WTC11 (cell line): ENCODE data around the gene CLIP3. TPM values are rescaled to one million over a fixed set of nuclear protein-coding genes. Genes with fewer than 3 reads are reported as not detected.

Experiments
- ATAC-seq: fragments of 200-7000 bp; cut with Tn5 transposase; 2 replicates; pipeline ENCODE4 v1.10.0; 2021; ENCODE audit warnings: mild to moderate bottlenecking, moderate library complexity
- Bru-seq: library from RNA; stranded (reverse); fragments of 400-500 nt; gene quantifications from one replicate; lab custom pipeline; 2021; lab: Mats Ljungman, UMichigan
- CTCF ChIA-PET: fragments of 300-600 bp; sonication (Branson Sonifier 250); formaldehyde crosslinking; loops from one replicate; lab custom pipeline; 2021; ENCODE audit warnings: antibody characterized with exemption; lab: Charles Lee
- POLR2A ChIA-PET: fragments of 350-600 bp; sonication (Branson Sonifier 250); formaldehyde crosslinking; loops from one replicate; lab custom pipeline; 2021; ENCODE audit warnings: antibody characterized with exemption; lab: Charles Lee
- DNase-seq: peaks from one replicate; pipeline ENCODE4 v3.0.0; 2021; ENCODE audit warnings: low spot score
- H3K27ac Mint-ChIP-seq: 2 replicates; pipeline ENCODE4 v1.8.0; 2021; ENCODE audit warnings: mixed read lengths
- H3K27me3 Mint-ChIP-seq: 2 replicates; pipeline ENCODE4 v1.8.0; 2021; ENCODE audit warnings: low read depth, mild to moderate bottlenecking, moderate library complexity, mixed read lengths
- H3K36me3 Mint-ChIP-seq: 2 replicates; pipeline ENCODE4 v1.8.0; 2021; ENCODE audit warnings: mixed read lengths
- H3K4me1 Mint-ChIP-seq: 2 replicates; pipeline ENCODE4 v1.8.0; 2022; ENCODE audit warnings: mixed read lengths
- H3K4me3 Mint-ChIP-seq: 2 replicates; pipeline ENCODE4 v1.8.0; 2021; ENCODE audit warnings: mild to moderate bottlenecking, moderate library complexity, mixed read lengths
- H3K9me3 Mint-ChIP-seq: 2 replicates; pipeline ENCODE4 v1.8.0; 2021; ENCODE audit warnings: mixed read lengths
- CREM ChIP-seq: sonication (generic); formaldehyde crosslinking; IDR thresholded peaks from 2 replicates; pipeline ENCODE4 v1.8.1; 2022; ENCODE audit warnings: mild to moderate bottlenecking, missing genetic modification reagents, moderate library complexity
- FOXK1 ChIP-seq: sonication (generic); formaldehyde crosslinking; IDR thresholded peaks from 2 replicates; pipeline ENCODE4 v1.8.0; 2022; ENCODE audit warnings: mild to moderate bottlenecking, moderate library complexity, missing genetic modification reagents
- JUN ChIP-seq: sonication (generic); formaldehyde crosslinking; IDR thresholded peaks from 2 replicates; pipeline ENCODE4 v1.8.0; 2023; ENCODE audit warnings: mild to moderate bottlenecking, missing genetic modification reagents
- MXD4 ChIP-seq: fragments of 250-450 bp; sonication (Bioruptor Pico); IDR thresholded peaks from 2 replicates; pipeline ENCODE4 v1.8.0; 2021; ENCODE audit warnings: mild to moderate bottlenecking, moderate library complexity, borderline replicate concordance
- NR1H2 ChIP-seq: sonication (generic); formaldehyde crosslinking; IDR thresholded peaks from 2 replicates; pipeline ENCODE4 v1.9.0; 2021; ENCODE audit warnings: mild to moderate bottlenecking, moderate library complexity, missing genetic modification reagents
- NR2C2 ChIP-seq: sonication (generic); formaldehyde crosslinking; IDR thresholded peaks from 2 replicates; pipeline ENCODE4 v1.8.0; 2022; ENCODE audit warnings: mild to moderate bottlenecking, missing genetic modification reagents
- SMAD3 ChIP-seq: sonication (generic); formaldehyde crosslinking; IDR thresholded peaks from 2 replicates; pipeline ENCODE4 v1.8.0; 2022; ENCODE audit warnings: missing genetic modification reagents, mild to moderate bottlenecking, borderline replicate concordance
- SP1 ChIP-seq: sonication (generic); formaldehyde crosslinking; conservative IDR thresholded peaks from 2 replicates; pipeline ENCODE4 v1.8.1; 2022; ENCODE audit warnings: missing genetic modification reagents
- TCF7 ChIP-seq: sonication (generic); formaldehyde crosslinking; IDR thresholded peaks from 2 replicates; pipeline ENCODE4 v1.8.0; 2022; ENCODE audit warnings: mild to moderate bottlenecking, low read depth, missing genetic modification reagents, moderate library complexity
- TEAD1 ChIP-seq: sonication (generic); formaldehyde crosslinking; IDR thresholded peaks from 2 replicates; pipeline ENCODE4 v1.8.0; 2022; ENCODE audit warnings: mild to moderate bottlenecking, missing genetic modification reagents
- TP53 ChIP-seq: sonication (generic); formaldehyde crosslinking; IDR thresholded peaks from 2 replicates; pipeline ENCODE4 v1.8.1; 2023; ENCODE audit warnings: mild to moderate bottlenecking, missing genetic modification reagents
- ZNF219 ChIP-seq: sonication (generic); formaldehyde crosslinking; IDR thresholded peaks from 2 replicates; pipeline ENCODE4 v1.8.0; 2023; ENCODE audit warnings: missing genetic modification reagents, mild to moderate bottlenecking, borderline replicate concordance
- ZNF263 ChIP-seq: sonication (generic); formaldehyde crosslinking; IDR thresholded peaks from 2 replicates; pipeline ENCODE4 v1.8.1; 2022; ENCODE audit warnings: low read depth, mild to moderate bottlenecking, moderate library complexity, missing genetic modification reagents
- ZNF423 ChIP-seq: fragments of 250-450 bp; sonication (Bioruptor Pico); IDR thresholded peaks from 2 replicates; pipeline ENCODE4 v2.1.2; 2022; ENCODE audit warnings: mild to moderate bottlenecking, moderate library complexity
- ZNF671 ChIP-seq: fragments of 250-450 bp; sonication (Bioruptor Pico); IDR thresholded peaks from 2 replicates; pipeline ENCODE4 v1.8.0; 2021; ENCODE audit warnings: mild to moderate bottlenecking
- long read RNA-seq, 3 experiments: library from RNA in 1 of 3; library from capped mRNA in 1 of 3; library from polyadenylated mRNA in 1 of 3; unstranded in 2 of 3; stranded (forward) in 1 of 3; transcript quantifications; one replicate each; pipeline ENCODE4 v2.0.0, GENCODE V29; 2021
- total RNA-seq: library from RNA; stranded (reverse); gene quantifications from 3 replicates; pipeline ENCODE4 v1.2.3, GENCODE V29; 2021
- TF ChIP-seq, protein P1 (sequence below): sonication (generic); formaldehyde crosslinking; conservative IDR thresholded peaks from 2 replicates; pipeline ENCODE4 v1.8.1; 2023; ENCODE audit warnings: mild to moderate bottlenecking, low read depth, missing genetic modification reagents, moderate library complexity
- TF ChIP-seq, protein P2 (sequence below): sonication (generic); formaldehyde crosslinking; IDR thresholded peaks from 2 replicates; pipeline ENCODE4 v1.8.1; 2023; ENCODE audit warnings: mild to moderate bottlenecking, missing genetic modification reagents, borderline replicate concordance
- TF ChIP-seq, protein P3 (sequence below): fragments of 250-450 bp; sonication (Bioruptor Pico); IDR thresholded peaks from 2 replicates; pipeline ENCODE4 v1.9.0; 2021; ENCODE audit warnings: moderate library complexity, mild to moderate bottlenecking, inconsistent platforms, borderline replicate concordance
- TF ChIP-seq, protein P4 (sequence below): sonication (generic); formaldehyde crosslinking; IDR thresholded peaks from 2 replicates; pipeline ENCODE4 v1.8.0; 2023; ENCODE audit warnings: mild to moderate bottlenecking, missing genetic modification reagents
- TF ChIP-seq, protein P5 (sequence below): sonication (generic); formaldehyde crosslinking; IDR thresholded peaks from 2 replicates; pipeline ENCODE4 v1.8.1; 2023; ENCODE audit warnings: mild to moderate bottlenecking, missing genetic modification reagents, moderate library complexity

CLIP3 gene, protein sequence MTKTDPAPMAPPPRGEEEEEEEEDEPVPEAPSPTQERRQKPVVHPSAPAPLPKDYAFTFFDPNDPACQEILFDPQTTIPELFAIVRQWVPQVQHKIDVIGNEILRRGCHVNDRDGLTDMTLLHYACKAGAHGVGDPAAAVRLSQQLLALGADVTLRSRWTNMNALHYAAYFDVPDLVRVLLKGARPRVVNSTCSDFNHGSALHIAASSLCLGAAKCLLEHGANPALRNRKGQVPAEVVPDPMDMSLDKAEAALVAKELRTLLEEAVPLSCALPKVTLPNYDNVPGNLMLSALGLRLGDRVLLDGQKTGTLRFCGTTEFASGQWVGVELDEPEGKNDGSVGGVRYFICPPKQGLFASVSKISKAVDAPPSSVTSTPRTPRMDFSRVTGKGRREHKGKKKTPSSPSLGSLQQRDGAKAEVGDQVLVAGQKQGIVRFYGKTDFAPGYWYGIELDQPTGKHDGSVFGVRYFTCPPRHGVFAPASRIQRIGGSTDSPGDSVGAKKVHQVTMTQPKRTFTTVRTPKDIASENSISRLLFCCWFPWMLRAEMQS
- total RNA-seq: 16.2 to 19.4 TPM (median 17.9 TPM) in 3 replicates
- percentile 38 among the genes with signal in this experiment for Bru-seq, nascent RNA
- long read RNA-seq, experiment 1, transcript CLIP3-201 (14 exons, 3,370 nt): major isoform, 36 of 56 reads
- long read RNA-seq, experiment 1, transcript CLIP3-206 (13 exons, 2,080 nt): minor isoform, 8 of 56 reads
- long read RNA-seq, experiment 1, partial matches to known transcripts: 6 of 56 reads
- long read RNA-seq, experiment 1, other reads (novel, unspliced or antisense): 6 of 56 reads
- long read RNA-seq, experiment 2, transcript CLIP3-201 (14 exons, 3,370 nt): major isoform, 10 of 25 reads
- long read RNA-seq, experiment 2, partial matches to known transcripts: 4 of 25 reads
- long read RNA-seq, experiment 2, other reads (novel, unspliced or antisense): 10 of 25 reads
- long read RNA-seq, experiment 3, partial matches to known transcripts: 0 of 4 reads
- long read RNA-seq, experiment 3, other reads (novel, unspliced or antisense): 1 of 4 reads

DNA sequence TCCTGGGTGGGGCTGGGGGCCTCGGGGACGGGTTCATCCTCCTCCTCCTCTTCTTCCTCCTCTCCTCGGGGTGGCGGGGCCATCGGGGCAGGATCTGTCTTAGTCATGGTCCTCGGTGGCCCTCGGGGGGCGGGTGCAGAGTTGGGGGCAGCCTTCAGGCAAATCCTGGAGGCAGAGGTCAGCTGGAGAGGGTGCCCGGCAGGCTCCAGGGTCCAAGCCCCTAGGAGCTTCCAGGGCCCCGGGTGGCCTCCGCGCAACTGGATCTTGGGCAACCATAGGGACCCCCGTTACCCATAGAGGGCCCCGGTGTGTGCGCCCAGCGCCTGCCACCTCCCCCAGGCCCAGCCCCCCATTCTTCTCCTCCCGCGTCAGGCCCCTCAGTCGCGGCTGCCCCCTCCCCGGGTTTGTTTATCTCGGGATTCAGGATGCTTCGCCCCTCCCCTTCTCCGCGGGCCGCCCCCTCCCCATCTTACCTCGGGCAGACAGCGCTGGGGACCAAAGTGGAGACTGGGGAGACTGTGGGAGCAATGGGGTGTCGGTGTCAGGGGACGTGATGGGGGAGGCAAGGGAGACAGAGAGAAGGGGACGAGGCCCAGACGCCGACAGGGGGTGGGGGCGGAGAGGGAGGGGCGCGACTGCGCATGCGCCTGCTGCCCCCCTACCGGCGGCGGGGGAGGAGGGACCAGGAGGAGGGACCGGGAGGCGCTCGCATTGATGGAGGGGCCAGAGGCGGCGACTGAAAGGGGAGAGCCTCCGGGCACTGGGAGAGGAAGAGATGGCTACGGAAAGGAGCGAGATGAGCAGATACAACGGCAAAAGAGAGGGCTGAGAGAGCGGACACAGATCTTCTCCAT, at the start of gene CLIP3:
Gene CLIP3, minus strand, starts transcription at position 623 of the 854 bp plus-strand sequence. Its CDS starts 516 bp downstream, at position 107.
- TF ChIP-seq ZNF263 (CRISPR knock-in tag): peak; percentile 91
- TF ChIP-seq SP1: peak; percentile 38; the same call in 1 of the 2 replicates
- TF ChIP-seq TP53 (CRISPR knock-in tag): no peak
- TF ChIP-seq SMAD3 (CRISPR knock-in tag): 0 out of 2 replicates have a peak, but pooled peaks have one; percentile 19
- no peak for TF ChIP-seq TEAD1
- TF ChIP-seq ZNF219 (CRISPR knock-in tag): no peak
- TF ChIP-seq, protein P1, sequence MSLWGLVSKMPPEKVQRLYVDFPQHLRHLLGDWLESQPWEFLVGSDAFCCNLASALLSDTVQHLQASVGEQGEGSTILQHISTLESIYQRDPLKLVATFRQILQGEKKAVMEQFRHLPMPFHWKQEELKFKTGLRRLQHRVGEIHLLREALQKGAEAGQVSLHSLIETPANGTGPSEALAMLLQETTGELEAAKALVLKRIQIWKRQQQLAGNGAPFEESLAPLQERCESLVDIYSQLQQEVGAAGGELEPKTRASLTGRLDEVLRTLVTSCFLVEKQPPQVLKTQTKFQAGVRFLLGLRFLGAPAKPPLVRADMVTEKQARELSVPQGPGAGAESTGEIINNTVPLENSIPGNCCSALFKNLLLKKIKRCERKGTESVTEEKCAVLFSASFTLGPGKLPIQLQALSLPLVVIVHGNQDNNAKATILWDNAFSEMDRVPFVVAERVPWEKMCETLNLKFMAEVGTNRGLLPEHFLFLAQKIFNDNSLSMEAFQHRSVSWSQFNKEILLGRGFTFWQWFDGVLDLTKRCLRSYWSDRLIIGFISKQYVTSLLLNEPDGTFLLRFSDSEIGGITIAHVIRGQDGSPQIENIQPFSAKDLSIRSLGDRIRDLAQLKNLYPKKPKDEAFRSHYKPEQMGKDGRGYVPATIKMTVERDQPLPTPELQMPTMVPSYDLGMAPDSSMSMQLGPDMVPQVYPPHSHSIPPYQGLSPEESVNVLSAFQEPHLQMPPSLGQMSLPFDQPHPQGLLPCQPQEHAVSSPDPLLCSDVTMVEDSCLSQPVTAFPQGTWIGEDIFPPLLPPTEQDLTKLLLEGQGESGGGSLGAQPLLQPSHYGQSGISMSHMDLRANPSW: no peak
- TF ChIP-seq, protein P2, sequence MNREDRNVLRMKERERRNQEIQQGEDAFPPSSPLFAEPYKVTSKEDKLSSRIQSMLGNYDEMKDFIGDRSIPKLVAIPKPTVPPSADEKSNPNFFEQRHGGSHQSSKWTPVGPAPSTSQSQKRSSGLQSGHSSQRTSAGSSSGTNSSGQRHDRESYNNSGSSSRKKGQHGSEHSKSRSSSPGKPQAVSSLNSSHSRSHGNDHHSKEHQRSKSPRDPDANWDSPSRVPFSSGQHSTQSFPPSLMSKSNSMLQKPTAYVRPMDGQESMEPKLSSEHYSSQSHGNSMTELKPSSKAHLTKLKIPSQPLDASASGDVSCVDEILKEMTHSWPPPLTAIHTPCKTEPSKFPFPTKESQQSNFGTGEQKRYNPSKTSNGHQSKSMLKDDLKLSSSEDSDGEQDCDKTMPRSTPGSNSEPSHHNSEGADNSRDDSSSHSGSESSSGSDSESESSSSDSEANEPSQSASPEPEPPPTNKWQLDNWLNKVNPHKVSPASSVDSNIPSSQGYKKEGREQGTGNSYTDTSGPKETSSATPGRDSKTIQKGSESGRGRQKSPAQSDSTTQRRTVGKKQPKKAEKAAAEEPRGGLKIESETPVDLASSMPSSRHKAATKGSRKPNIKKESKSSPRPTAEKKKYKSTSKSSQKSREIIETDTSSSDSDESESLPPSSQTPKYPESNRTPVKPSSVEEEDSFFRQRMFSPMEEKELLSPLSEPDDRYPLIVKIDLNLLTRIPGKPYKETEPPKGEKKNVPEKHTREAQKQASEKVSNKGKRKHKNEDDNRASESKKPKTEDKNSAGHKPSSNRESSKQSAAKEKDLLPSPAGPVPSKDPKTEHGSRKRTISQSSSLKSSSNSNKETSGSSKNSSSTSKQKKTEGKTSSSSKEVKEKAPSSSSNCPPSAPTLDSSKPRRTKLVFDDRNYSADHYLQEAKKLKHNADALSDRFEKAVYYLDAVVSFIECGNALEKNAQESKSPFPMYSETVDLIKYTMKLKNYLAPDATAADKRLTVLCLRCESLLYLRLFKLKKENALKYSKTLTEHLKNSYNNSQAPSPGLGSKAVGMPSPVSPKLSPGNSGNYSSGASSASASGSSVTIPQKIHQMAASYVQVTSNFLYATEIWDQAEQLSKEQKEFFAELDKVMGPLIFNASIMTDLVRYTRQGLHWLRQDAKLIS: no peak
- Mint-ChIP-seq H3K4me3 (peak within 1 kb of the TSS; percentile 82), H3K36me3 (no peaks in the 10 kb centered on the region), H3K27me3 (peaks cover 32% of the 10 kb centered on the region), H3K9me3 (no peaks in the 10 kb centered on the region), H3K4me1 (peaks cover 6% of the 10 kb centered on the region), H3K27ac (no peak within 1 kb of the TSS)
- peak; percentile 88 for ATAC-seq
- ChIA-PET POLR2A (no interaction called here), CTCF (no interaction called here)
- peak; percentile 81 for DNase-seq

DNA sequence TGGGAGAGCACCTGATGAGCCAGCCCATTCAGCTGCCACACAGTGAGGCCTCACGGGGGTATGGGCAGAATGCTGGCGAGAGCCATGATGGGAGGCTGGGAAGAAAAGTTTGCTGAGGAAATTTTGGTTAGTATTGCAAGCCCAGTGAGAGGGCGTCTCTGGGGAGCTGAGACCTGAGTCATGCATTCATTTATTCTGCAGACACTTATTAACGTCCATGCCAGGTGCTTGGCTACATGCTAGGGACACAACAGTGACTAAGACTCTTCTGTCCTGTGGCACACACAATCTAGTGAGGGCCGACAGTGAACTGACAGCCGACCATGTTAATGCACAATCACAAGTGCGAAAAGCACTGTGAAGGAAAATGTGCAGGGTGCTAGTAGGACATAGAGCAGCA, 49.2 kb upstream of the CLIP3 start:
- H3K36me3 Mint-ChIP-seq: peaks cover 66% of the 10 kb centered on the region
- ATAC-seq (no peak), DNase-seq (no peak)
- no peak overlapping the region for H3K4me3 Mint-ChIP-seq
- no peaks in the 10 kb centered on the region for H3K9me3 Mint-ChIP-seq
- H3K27ac Mint-ChIP-seq: no peak overlapping the region
- no peaks in the 10 kb centered on the region for H3K4me1 Mint-ChIP-seq
- POLR2A ChIA-PET: no interaction called here
- CTCF ChIA-PET: no interaction called here
- no peaks in the 10 kb centered on the region for H3K27me3 Mint-ChIP-seq
- TF ChIP-seq, protein P3, sequence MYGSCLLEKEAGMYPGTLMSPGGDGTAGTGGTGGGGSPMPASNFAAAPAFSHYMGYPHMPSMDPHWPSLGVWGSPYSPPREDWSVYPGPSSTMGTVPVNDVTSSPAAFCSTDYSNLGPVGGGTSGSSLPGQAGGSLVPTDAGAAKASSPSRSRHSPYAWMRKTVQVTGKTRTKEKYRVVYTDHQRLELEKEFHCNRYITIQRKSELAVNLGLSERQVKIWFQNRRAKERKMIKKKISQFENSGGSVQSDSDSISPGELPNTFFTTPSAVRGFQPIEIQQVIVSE (CRISPR knock-in tag): no peak
- TF ChIP-seq, protein P4, sequence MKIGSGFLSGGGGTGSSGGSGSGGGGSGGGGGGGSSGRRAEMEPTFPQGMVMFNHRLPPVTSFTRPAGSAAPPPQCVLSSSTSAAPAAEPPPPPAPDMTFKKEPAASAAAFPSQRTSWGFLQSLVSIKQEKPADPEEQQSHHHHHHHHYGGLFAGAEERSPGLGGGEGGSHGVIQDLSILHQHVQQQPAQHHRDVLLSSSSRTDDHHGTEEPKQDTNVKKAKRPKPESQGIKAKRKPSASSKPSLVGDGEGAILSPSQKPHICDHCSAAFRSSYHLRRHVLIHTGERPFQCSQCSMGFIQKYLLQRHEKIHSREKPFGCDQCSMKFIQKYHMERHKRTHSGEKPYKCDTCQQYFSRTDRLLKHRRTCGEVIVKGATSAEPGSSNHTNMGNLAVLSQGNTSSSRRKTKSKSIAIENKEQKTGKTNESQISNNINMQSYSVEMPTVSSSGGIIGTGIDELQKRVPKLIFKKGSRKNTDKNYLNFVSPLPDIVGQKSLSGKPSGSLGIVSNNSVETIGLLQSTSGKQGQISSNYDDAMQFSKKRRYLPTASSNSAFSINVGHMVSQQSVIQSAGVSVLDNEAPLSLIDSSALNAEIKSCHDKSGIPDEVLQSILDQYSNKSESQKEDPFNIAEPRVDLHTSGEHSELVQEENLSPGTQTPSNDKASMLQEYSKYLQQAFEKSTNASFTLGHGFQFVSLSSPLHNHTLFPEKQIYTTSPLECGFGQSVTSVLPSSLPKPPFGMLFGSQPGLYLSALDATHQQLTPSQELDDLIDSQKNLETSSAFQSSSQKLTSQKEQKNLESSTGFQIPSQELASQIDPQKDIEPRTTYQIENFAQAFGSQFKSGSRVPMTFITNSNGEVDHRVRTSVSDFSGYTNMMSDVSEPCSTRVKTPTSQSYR (CRISPR knock-in tag): no peak
- TF ChIP-seq TP53 (CRISPR knock-in tag): no peak
- no peak for TF ChIP-seq JUN (CRISPR knock-in tag)
- TF ChIP-seq CREM: no peak
- no peak for TF ChIP-seq MXD4 (CRISPR knock-in tag)
- no peak for TF ChIP-seq ZNF219 (CRISPR knock-in tag)
- no peak for TF ChIP-seq TCF7 (CRISPR knock-in tag)
- TF ChIP-seq ZNF423 (CRISPR knock-in tag): no peak
- no peak for TF ChIP-seq ZNF671 (CRISPR knock-in tag)
- no peak for TF ChIP-seq FOXK1 (CRISPR knock-in tag)
- TF ChIP-seq, protein P5, sequence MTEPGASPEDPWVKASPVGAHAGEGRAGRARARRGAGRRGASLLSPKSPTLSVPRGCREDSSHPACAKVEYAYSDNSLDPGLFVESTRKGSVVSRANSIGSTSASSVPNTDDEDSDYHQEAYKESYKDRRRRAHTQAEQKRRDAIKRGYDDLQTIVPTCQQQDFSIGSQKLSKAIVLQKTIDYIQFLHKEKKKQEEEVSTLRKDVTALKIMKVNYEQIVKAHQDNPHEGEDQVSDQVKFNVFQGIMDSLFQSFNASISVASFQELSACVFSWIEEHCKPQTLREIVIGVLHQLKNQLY (CRISPR knock-in tag): no peak
- no peak for TF ChIP-seq NR1H2 (CRISPR knock-in tag)
- TF ChIP-seq NR2C2: no peak
